ENCODE data around the gene MRPL37. TPM values are rescaled to one million over a fixed set of nuclear protein-coding genes. Genes with fewer than 3 reads are reported as not detected.

Gene MRPL37
- polyA plus RNA-seq, 4 donors: 73.5 to 88.4 (median 81.7) TPM

GRCh38 chr1:54238353-54239034 lies 38.5 kb downstream of the MRPL37 start:
- DNase-seq (ENCODE audit: low read depth in 4 of 4, low spot score in 2 of 4): no peak

GRCh38 chr1:54239035-54239383 lies 39.0 kb downstream of the MRPL37 start:
- no peak for DNase-seq (ENCODE audit: low read depth in 4 of 4, low spot score in 2 of 4)

GRCh38 chr1:54239631-54240031 lies 39.7 kb downstream of the MRPL37 start:
- no peak for DNase-seq (ENCODE audit: low read depth in 4 of 4, low spot score in 2 of 4)

GRCh38 chr1:54240741-54241335 lies 40.9 kb downstream of the MRPL37 start:
- DNase-seq (ENCODE audit: low read depth in 4 of 4, low spot score in 2 of 4): no peak

GRCh38 chr1:54241364-54241763 lies 41.4 kb downstream of the MRPL37 start:
- DNase-seq (ENCODE audit: low read depth in 4 of 4, low spot score in 2 of 4): no peak

GRCh38 chr1:54243022-54243421 lies 43.1 kb downstream of the MRPL37 start:
- DNase-seq (ENCODE audit: low read depth in 4 of 4, low spot score in 2 of 4): no peak

GRCh38 chr1:54244655-54245054 lies 44.7 kb downstream of the MRPL37 start:
- DNase-seq (ENCODE audit: low read depth in 4 of 4, low spot score in 2 of 4): no peak

GRCh38 chr1:54245501-54245900 lies 45.5 kb downstream of the MRPL37 start:
- no peak for DNase-seq (ENCODE audit: low read depth in 4 of 4, low spot score in 2 of 4)

- DNase-seq (ENCODE audit: low read depth in 4 of 4, low spot score in 2 of 4): no peak
These were observed 46.3 kb downstream of the MRPL37 start for GRCh38 chr1:54246116-54246721.

- DNase-seq (ENCODE audit: low read depth in 4 of 4, low spot score in 2 of 4): no peak
These were observed 48.0 kb downstream of the MRPL37 start for GRCh38 chr1:54247863-54248515.

- no peak for DNase-seq (ENCODE audit: low read depth in 4 of 4, low spot score in 2 of 4)
These were observed 49.0 kb downstream of the MRPL37 start for GRCh38 chr1:54248966-54249365.

- no peak for DNase-seq (ENCODE audit: low read depth in 4 of 4, low spot score in 2 of 4)
These were observed 50.0 kb downstream of the MRPL37 start for GRCh38 chr1:54249819-54250435.

- DNase-seq (ENCODE audit: low read depth in 4 of 4, low spot score in 2 of 4): no peak
These were observed 50.7 kb downstream of the MRPL37 start for GRCh38 chr1:54250670-54251069.

- no peak for DNase-seq (ENCODE audit: low read depth in 4 of 4, low spot score in 2 of 4)
These were observed 52.5 kb downstream of the MRPL37 start for GRCh38 chr1:54252371-54252936.

- DNase-seq (ENCODE audit: low read depth in 4 of 4, low spot score in 2 of 4): no peak
These were observed 53.5 kb downstream of the MRPL37 start for GRCh38 chr1:54253480-54253879.

- no peak for DNase-seq (ENCODE audit: low read depth in 4 of 4, low spot score in 2 of 4)
These were observed 54.1 kb downstream of the MRPL37 start for GRCh38 chr1:54254055-54254454.

- no peak for DNase-seq (ENCODE audit: low read depth in 4 of 4, low spot score in 2 of 4)
These were observed 55.2 kb downstream of the MRPL37 start for GRCh38 chr1:54255026-54255702.

- no peak for DNase-seq (ENCODE audit: low read depth in 4 of 4, low spot score in 2 of 4)
These were observed 56.8 kb downstream of the MRPL37 start for GRCh38 chr1:54256522-54257345.

- no peak for DNase-seq (ENCODE audit: low read depth in 4 of 4, low spot score in 2 of 4)
These were observed 57.3 kb downstream of the MRPL37 start for GRCh38 chr1:54257346-54257620.

- no peak for DNase-seq (ENCODE audit: low read depth in 4 of 4, low spot score in 2 of 4)
These were observed 57.9 kb downstream of the MRPL37 start for GRCh38 chr1:54257876-54258275.

Data from left renal cortex interstitium (tissue), 4 donors.